ENCODE results near the gene NF2.

NF2 gene

GRCh38 chr22:29684244-29684643 is 80.8 kb downstream of the NF2 start:
- Histone ChIP-seq H3K4me2 (no peak overlapping the region), H3K27me3 (no peaks in the 10 kb centered on the region), H4K20me1 (peaks cover 20% of the 10 kb centered on the region; the same call in 1 of the 2 replicates), H3K9me3 (no peaks in the 10 kb centered on the region), H3K9ac (no peak overlapping the region), H3K36me3 (peaks cover 94% of the 10 kb centered on the region), H3K27ac (no peak overlapping the region), H3K4me1 (peaks cover 14% of the 10 kb centered on the region), H3K4me3 (no peak overlapping the region)
- no peak for TF ChIP-seq Cebpa-rat (IDR thresholded peaks at IDR 0.05)

DNA sequence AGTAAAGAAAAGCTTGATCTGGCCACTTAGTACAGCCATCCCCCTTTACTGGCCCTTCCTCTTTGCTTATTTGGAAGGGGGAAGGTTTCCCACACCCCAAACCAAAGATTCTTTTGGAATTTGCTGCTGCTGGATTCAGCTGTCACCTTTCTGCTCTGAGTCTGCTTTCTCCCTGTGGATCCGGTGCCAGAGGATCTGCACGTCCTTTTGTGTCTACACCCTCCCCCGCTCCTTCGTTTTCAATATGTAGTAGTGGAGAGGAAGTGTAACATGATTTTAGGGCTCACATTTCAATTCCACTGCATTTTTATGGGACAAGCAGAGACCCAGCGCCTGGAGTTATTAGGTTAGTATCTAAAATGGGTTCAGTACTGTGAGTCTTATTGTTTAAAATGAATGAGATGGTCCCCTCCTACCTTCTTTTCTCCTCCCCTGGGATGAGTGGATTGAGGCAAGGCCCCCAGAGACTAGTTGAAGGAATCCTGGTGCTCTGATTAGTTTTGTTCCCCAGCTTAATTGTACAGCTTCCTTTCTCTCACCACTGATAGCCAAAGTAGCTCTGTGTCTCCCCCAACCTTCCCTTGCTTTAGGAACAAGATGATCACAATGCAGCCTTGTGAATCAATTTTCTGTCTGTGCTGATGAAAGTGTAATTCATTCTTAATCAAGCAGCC is 85.9 kb downstream of the NF2 start:
- H3K4me2 ChIP-seq, result 0 out of 2 replicates have a peak overlapping the region, but pooled peaks have one; percentile 19
- no peak overlapping the region for H3K27ac ChIP-seq
- H3K36me3 ChIP-seq, result peaks cover 87% of the 10 kb centered on the region
- peaks cover 60% of the 10 kb centered on the region for H3K4me1 ChIP-seq
- no peaks in the 10 kb centered on the region for H3K9me3 ChIP-seq
- no peak overlapping the region for H3K9ac ChIP-seq
- H4K20me1 ChIP-seq, result peaks cover 35% of the 10 kb centered on the region; the same call in 1 of the 2 replicates
- TF ChIP-seq Cebpa-rat (IDR thresholded peaks at IDR 0.05), result no peak
- H3K27me3 ChIP-seq, result no peaks in the 10 kb centered on the region
- no peak overlapping the region for H3K4me3 ChIP-seq

- TF ChIP-seq Cebpa-rat (IDR thresholded peaks at IDR 0.05), result no peak
- Histone ChIP-seq H3K9me3 (no peaks in the 10 kb centered on the region), H3K9ac (no peak overlapping the region), H3K36me3 (peaks cover 87% of the 10 kb centered on the region), H3K27me3 (no peaks in the 10 kb centered on the region), H3K4me1 (peaks cover 59% of the 10 kb centered on the region), H3K4me2 (peak overlapping the region; percentile 19; the same call in 1 of the 2 replicates), H4K20me1 (peaks cover 31% of the 10 kb centered on the region; the same call in 1 of the 2 replicates), H3K27ac (no peak overlapping the region), H3K4me3 (no peak overlapping the region)
Measured at GRCh38 chr22:29689880-29690213, 86.4 kb downstream of the NF2 start.

GRCh38 chr22:29690476-29690875 is 87.0 kb downstream of the NF2 start:
- H3K9me3 ChIP-seq, result no peaks in the 10 kb centered on the region
- no peak overlapping the region for H3K27ac ChIP-seq
- peak overlapping the region; percentile 19; the same call in 1 of the 2 replicates for H3K4me2 ChIP-seq
- peaks cover 29% of the 10 kb centered on the region; the same call in 1 of the 2 replicates for H4K20me1 ChIP-seq
- H3K4me1 ChIP-seq, result peaks cover 57% of the 10 kb centered on the region
- peaks cover 87% of the 10 kb centered on the region for H3K36me3 ChIP-seq
- TF ChIP-seq Cebpa-rat (IDR thresholded peaks at IDR 0.05), result no peak
- no peaks in the 10 kb centered on the region for H3K27me3 ChIP-seq
- H3K4me3 ChIP-seq, result no peak overlapping the region
- no peak overlapping the region for H3K9ac ChIP-seq

- H4K20me1 ChIP-seq, result peaks cover 29% of the 10 kb centered on the region; the same call in 1 of the 2 replicates
- H3K9me3 ChIP-seq, result no peaks in the 10 kb centered on the region
- H3K9ac ChIP-seq, result peak overlapping the region; percentile 51; the same call in 1 of the 2 replicates
- H3K4me2 ChIP-seq, result peak overlapping the region; percentile 65
- H3K4me3 ChIP-seq, result no peak overlapping the region
- H3K27me3 ChIP-seq, result no peaks in the 10 kb centered on the region
- H3K27ac ChIP-seq, result peak overlapping the region; percentile 23; the same call in 1 of the 2 replicates
- TF ChIP-seq Cebpa-rat (IDR thresholded peaks at IDR 0.05), result no peak
- peaks cover 80% of the 10 kb centered on the region for H3K36me3 ChIP-seq
- peaks cover 69% of the 10 kb centered on the region for H3K4me1 ChIP-seq
Measured at GRCh38 chr22:29691636-29692326, 88.3 kb downstream of the NF2 start.

GRCh38 chr22:29692327-29692640 is 88.9 kb downstream of the NF2 start:
- Histone ChIP-seq H4K20me1 (peaks cover 29% of the 10 kb centered on the region; the same call in 1 of the 2 replicates), H3K9me3 (no peaks in the 10 kb centered on the region), H3K27me3 (no peaks in the 10 kb centered on the region), H3K36me3 (peaks cover 75% of the 10 kb centered on the region), H3K4me3 (peak overlapping the region; percentile 4; the same call in 1 of the 2 replicates), H3K9ac (peak overlapping the region; percentile 51; the same call in 1 of the 2 replicates), H3K4me2 (peak overlapping the region; percentile 65), H3K4me1 (peaks cover 74% of the 10 kb centered on the region), H3K27ac (peak overlapping the region; percentile 62)
- TF ChIP-seq Cebpa-rat (IDR thresholded peaks at IDR 0.05), result no peak

DNA sequence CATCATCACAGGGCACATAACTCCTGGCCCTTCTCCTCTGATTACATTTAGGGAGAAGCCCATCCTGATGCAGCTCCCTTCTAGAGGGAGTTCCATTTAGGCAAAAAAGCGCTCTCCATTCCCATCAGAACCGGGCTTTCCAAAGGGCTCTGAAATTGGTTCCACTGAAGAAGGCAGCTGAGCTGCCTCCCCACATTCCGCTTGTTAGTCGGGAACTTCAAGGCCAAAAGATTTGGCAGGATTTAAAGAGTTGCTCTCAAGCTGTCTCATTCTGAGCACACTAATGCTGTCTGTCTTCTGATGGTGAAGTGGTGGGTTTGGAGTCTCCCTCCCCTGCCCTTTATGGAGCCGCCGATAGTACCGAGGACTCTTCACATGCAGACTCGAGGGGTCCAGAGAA is 89.7 kb downstream of the NF2 start:
- no peak overlapping the region for H3K4me3 ChIP-seq
- no peak for TF ChIP-seq Cebpa-rat (IDR thresholded peaks at IDR 0.05)
- no peaks in the 10 kb centered on the region for H3K27me3 ChIP-seq
- no peak overlapping the region for H3K9ac ChIP-seq
- peaks cover 66% of the 10 kb centered on the region for H3K36me3 ChIP-seq
- H3K4me2 ChIP-seq, result peak overlapping the region; percentile 65; the same call in 1 of the 2 replicates
- H3K27ac ChIP-seq, result no peak overlapping the region; the same call in 1 of the 2 replicates
- peaks cover 83% of the 10 kb centered on the region for H3K4me1 ChIP-seq
- no peaks in the 10 kb centered on the region for H3K9me3 ChIP-seq
- H4K20me1 ChIP-seq, result peaks cover 20% of the 10 kb centered on the region; the same call in 1 of the 2 replicates

GRCh38 chr22:29693671-29694070 is 90.2 kb downstream of the NF2 start:
- peaks cover 84% of the 10 kb centered on the region for H3K4me1 ChIP-seq

GRCh38 chr22:29695129-29695926 is 91.9 kb downstream of the NF2 start:
- no peaks in the 10 kb centered on the region for H3K27me3 ChIP-seq
- peaks cover 15% of the 10 kb centered on the region; the same call in 1 of the 2 replicates for H4K20me1 ChIP-seq
- H3K4me3 ChIP-seq, result no peak overlapping the region
- TF ChIP-seq Cebpa-rat (IDR thresholded peaks at IDR 0.05), result no peak
- H3K9ac ChIP-seq, result peak overlapping the region; percentile 3; the same call in 1 of the 2 replicates
- peaks cover 88% of the 10 kb centered on the region for H3K4me1 ChIP-seq
- no peaks in the 10 kb centered on the region for H3K9me3 ChIP-seq
- H3K4me2 ChIP-seq, result peak overlapping the region; percentile 97
- peaks cover 55% of the 10 kb centered on the region for H3K36me3 ChIP-seq
- peak overlapping the region; percentile 68 for H3K27ac ChIP-seq

More at GRCh38 chr22:29693671-29694070, 90.2 kb downstream of the NF2 start:
- Histone ChIP-seq H3K4me3 (no peak overlapping the region), H3K27ac (no peak overlapping the region; the same call in 1 of the 2 replicates), H3K9ac (no peak overlapping the region), H3K9me3 (no peaks in the 10 kb centered on the region), H3K4me2 (no peak overlapping the region; the same call in 1 of the 2 replicates), H4K20me1 (peaks cover 15% of the 10 kb centered on the region; the same call in 1 of the 2 replicates), H3K27me3 (no peaks in the 10 kb centered on the region), H3K36me3 (peaks cover 61% of the 10 kb centered on the region)
- TF ChIP-seq Cebpa-rat (IDR thresholded peaks at IDR 0.05), result no peak
